Activated T-cell treated with anti-CD3 and anti-CD28 coated beads for 48 hours (primary cell): ENCODE results near the gene SVOP.
"Not testable (repeated sequence)": the region's sequence is repeated elsewhere in the genome, so short reads cannot be mapped to it uniquely, and the experiment has no call there.

ENCODE experiments used
- DNase-seq: peaks from one replicate; pipeline ENCODE4 v3.0.0-alpha.2; 2020; ENCODE audit warnings: low read depth

Gene SVOP

GRCh38 chr12:109020796-109021380 is at the start of gene SVOP:
Gene SVOP (minus strand): TSS chr12:109021068. CDS start chr12:109020868, 200 bp downstream.
- DNase-seq: peak; percentile 29

- DNase-seq: no peak
Measured at GRCh38 chr12:109069307-109070271, 48.7 kb upstream of the SVOP start.

- no peak for DNase-seq
Measured at GRCh38 chr12:109065853-109066193, 45.0 kb upstream of the SVOP start.

- DNase-seq: no peak
Measured at GRCh38 chr12:109065154-109065852, 44.4 kb upstream of the SVOP start.

GRCh38 chr12:109064143-109064542 is 43.3 kb upstream of the SVOP start:
- no peak for DNase-seq

- no peak for DNase-seq
Measured at GRCh38 chr12:109058773-109059172, 37.9 kb upstream of the SVOP start.

GRCh38 chr12:109057376-109057775 is 36.5 kb upstream of the SVOP start:
- no peak for DNase-seq

GRCh38 chr12:109056891-109057290 is 36.0 kb upstream of the SVOP start:
- DNase-seq: no peak

- DNase-seq: no peak
Measured at GRCh38 chr12:109054520-109054919, 33.7 kb upstream of the SVOP start.

- not testable (repeated sequence) for DNase-seq
Measured at GRCh38 chr12:109054124-109054513, 33.3 kb upstream of the SVOP start.

GRCh38 chr12:109053382-109054123 is 32.7 kb upstream of the SVOP start:
- DNase-seq: peak; percentile 2

GRCh38 chr12:109052414-109053323 is 31.8 kb upstream of the SVOP start, which contains the start of gene USP30:
Gene USP30 (plus strand): TSS chr12:109052576. CDS start chr12:109052679, 103 bp downstream.
- peak; percentile 76 for DNase-seq

GRCh38 chr12:109052097-109052413 is 31.2 kb upstream of the SVOP start:
- no peak for DNase-seq

- DNase-seq: not testable (repeated sequence)
Measured at GRCh38 chr12:109049794-109050193, 28.9 kb upstream of the SVOP start.

- not testable (repeated sequence) for DNase-seq
Measured at GRCh38 chr12:109048706-109049105, 27.8 kb upstream of the SVOP start.

GRCh38 chr12:109047081-109047805 is 26.4 kb upstream of the SVOP start:
- DNase-seq: no peak

- DNase-seq: no peak
Measured at GRCh38 chr12:109044241-109044640, 23.4 kb upstream of the SVOP start.

GRCh38 chr12:109036975-109037374 is 16.1 kb upstream of the SVOP start:
- no peak for DNase-seq

GRCh38 chr12:109033239-109034196 is 12.7 kb upstream of the SVOP start:
- DNase-seq: no peak
